Right lobe of liver (tissue), 6 donors: ENCODE data around the gene ARSG. TPM values are rescaled to one million over a fixed set of nuclear protein-coding genes. Genes with fewer than 3 reads are reported as not detected.

Experiments used
- ATAC-seq, 4 donors: fragments of 200-7000 bp; cut with Tn5 transposase; one replicate each; pipeline ENCODE4 v1.9.1; 2020; ENCODE audit warnings: mild to moderate bottlenecking in 4 of 4, moderate library complexity in 4 of 4
- DNase-seq, 3 donors: peaks; one replicate each; pipeline ENCODE4 v3.0.0-alpha.2; 2020
- H3K27ac ChIP-seq, 3 donors: fragments of 200-600 bp; one replicate each; pipeline ENCODE4 v1.8.0; 2022
- H3K27me3 ChIP-seq, 2 donors: fragments of 200-600 bp; one replicate each; pipeline ENCODE4 v1.8.0; 2022
- H3K36me3 ChIP-seq, 4 donors: fragments of 200-600 bp; sonication (generic) in 1 of 4; one replicate each; pipeline versions ENCODE4 v1.5.1 to v1.8.0; 2017 to 2022; ENCODE audit warnings: control low read depth in 1 of 4
- H3K4me1 ChIP-seq, 4 donors: fragments of 200-600 bp; sonication (generic) in 1 of 4; one replicate each; pipeline versions ENCODE4 v1.5.1 to v1.8.0; 2017 to 2022; ENCODE audit warnings: control low read depth in 1 of 4
- H3K4me3 ChIP-seq, 3 donors: fragments of 200-600 bp; one replicate each; pipeline ENCODE4 v1.8.0; 2022
- H3K9me3 ChIP-seq, 4 donors: fragments of 200-600 bp; sonication (generic) in 1 of 4; one replicate each; pipeline versions ENCODE4 v1.5.1 to v1.8.0; 2017 to 2022; ENCODE audit warnings: control low read depth in 1 of 4
- CTCF ChIP-seq, 4 donors: fragments of 200-600 bp in 3 of 4; fragments of 450-650 bp in 1 of 4; IDR thresholded peaks; one replicate each; pipeline versions ENCODE4 v1.5.1 to v1.8.0; 2016 to 2022; ENCODE audit warnings: antibody characterized with exemption in 4 of 4, mild to moderate bottlenecking in 2 of 4
- POLR2A ChIP-seq: fragments of 450-650 bp; IDR thresholded peaks from one replicate; pipeline ENCODE4 v1.6.1; 2017; ENCODE audit warnings: antibody characterized with exemption, mild to moderate bottlenecking
- WGBS: methylation state at CpG from one replicate; pipeline ENCODE4 v1.1.6; 2018; ENCODE audit warnings: low coverage, low lambda C conversion rate; ENCODE audit not compliant: insufficient coverage; ENCODE audit errors: missing lambda C conversion rate; 5-methylcytosine and 5-hydroxymethylcytosine counted together
- intact Hi-C, 2 donors: fragments of 100-400 bp; cut with DNase I; formaldehyde crosslinking; loops; one replicate each; pipeline versions ENCODE4 v1.11.2 to v1.14.1; 2022
- microRNA counts: library from miRNA; unstranded; fragments of <30 nt; microRNA quantifications from one replicate; lab custom pipeline; 2016
- microRNA-seq, 2 donors: library from miRNA; unstranded; fragments of <30 nt; microRNA quantifications; one replicate each; pipeline ENCODE4, GENCODE V29; 2019 to 2020
- small RNA-seq, 2 experiments: library from RNA; depleted of rRNA; stranded (forward); fragments of <200 nt; gene quantifications; one replicate each; pipeline ENCODE3, GENCODE V24; 2016
- total RNA-seq, 6 experiments: library from RNA; depleted of rRNA in 2 of 6; stranded (reverse); fragments of >200 nt in 2 of 6; fragmentation: NEBNext Ultra II Directional in 3 of 6; extraction: Animal tissue kit (Norgen Biotek cat#: 25700) in 3 of 6; gene quantifications; one replicate each; pipeline versions ENCODE4 v1.1.0 to v1.2.4, GENCODE V29; 2016 to 2023
- donor health status: DM: no; HTN: yes; CAD: no.
- donor health status: DM: no; HTN: no; CAD: no.
- donor health status: DM: no; HTN: no; CAD: no.
- donor health status: DM: no; HTN: yes; CAD: no.
- donor health status: DM: no; HTN: yes; CAD: no.

The ARSG gene
- total RNA-seq, 6 experiments from 2014 or later = 1.2 to 3.3 (median 2.5) TPM

GRCh38 chr17:68468788-68469187, 177.5 kb downstream of the ARSG start:
- no peaks in the 10 kb centered on the region for H3K27me3 ChIP-seq
- intact Hi-C loops = loop anchor here (10.0 kb wide), 2 partner anchors 204 to 294 kb away; no protein-coding TSS in a partner anchor
- no peaks in the 10 kb centered on the region for H3K36me3 ChIP-seq
- H3K4me3 ChIP-seq = no peak overlapping the region
- WGBS = 90% methylated on average over 1 of the region's 1 CpG
- H3K9me3 ChIP-seq = no peaks in the 10 kb centered on the region
- no peak overlapping the region for H3K27ac ChIP-seq
- TF ChIP-seq CTCF (IDR thresholded peaks at IDR 0.05) = no peak
- TF ChIP-seq POLR2A = no peak
- H3K4me1 ChIP-seq = peaks cover 0 to 2% (median 0%) of the 10 kb centered on the region in 4 donors
- DNase-seq (no peak), ATAC-seq (no peak)

MicroRNA genes within 50 kb of the gene (microRNA counts, 767-probe panel; counts per million panel counts)
- 237 counts per million for microRNA hsa-miR-635 (lab: Ali Mortazavi, UCI)

Small RNAs within 50 kb of the gene (microRNA-seq; reads per million reads assigned to microRNA genes)
- gene MIR635 = 0 reads per million in 2 donors

Small RNAs within 50 kb of the gene (small RNA-seq; reads per million reads assigned to genes)
- 0 reads per million in 2 experiments for gene MIR635

Other genes starting within 250 kb of the ARSG start
- gene AMZ2, start 43.5 kb upstream of the ARSG start, total RNA-seq = 10 to 100 TPM; 15.3 to 31.2 (median 18.2) TPM
- gene SLC16A6, start 368 bp upstream of the ARSG start, total RNA-seq = 1 to 10 TPM in 1 of 6 experiments, under 1 TPM in 5; 0.19 to 1.2 (median 0.45) TPM
- 10 to 100 TPM; 18.0 to 23.8 (median 19.9) TPM for gene WIPI1, start 166.0 kb downstream of the ARSG start, total RNA-seq
- 100 to 1,000 TPM; 109 to 172 (median 136) TPM for gene PRKAR1A, start 220.9 kb downstream of the ARSG start, total RNA-seq